NB4 (cell line): Measurements from ENCODE around the gene GULP1.

ENCODE experiments used
- CTCF ChIP-seq: IDR thresholded peaks from one replicate; pipeline ENCODE4 v1.5.1; 2012; ENCODE audit warnings: low read depth, low read length
- POLR2A ChIP-seq: IDR thresholded peaks from 2 replicates; pipeline ENCODE4 v1.6.1; 2011; ENCODE audit warnings: mild to moderate bottlenecking; ENCODE audit not compliant: insufficient read length; ENCODE audit errors: extremely low read depth

- TF ChIP-seq CTCF = peak; percentile 15
- TF ChIP-seq POLR2A = no peak
Measured at GRCh38 chr2:188456114-188456909, 164.6 kb downstream of the GULP1 start.
